Measurements from ENCODE around the gene SYF2.

SYF2 gene

DNA sequence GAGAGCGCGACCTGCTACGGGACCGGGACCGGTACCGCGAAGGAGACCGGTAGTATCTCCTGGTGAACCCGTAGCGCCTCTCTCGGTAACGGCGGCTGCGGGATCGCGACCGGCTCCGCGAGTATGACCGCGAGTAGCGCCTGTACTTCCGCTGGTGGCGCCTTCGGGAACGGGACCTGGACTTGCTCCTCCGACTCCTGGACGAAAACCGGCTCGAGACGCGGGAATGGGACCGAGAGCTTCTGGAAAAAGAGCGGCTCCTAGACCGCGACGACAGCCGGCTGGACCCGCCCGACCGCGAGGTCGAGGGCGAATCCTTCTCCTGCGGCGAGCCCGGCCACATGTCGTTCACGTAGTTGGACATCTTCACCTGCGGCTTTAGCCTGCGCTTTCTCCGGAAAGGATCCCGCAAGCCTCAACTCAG, 14.3 kb upstream of the SYF2 start:
- peaks cover 56% of the 10 kb centered on the region for H3K79me2 ChIP-seq (ENCODE audit: low read length)
- peak overlapping the region; percentile 90 for H3K4me3 ChIP-seq (ENCODE audit: low read length)
- TF ChIP-seq EZH2 (optimal IDR thresholded peaks at IDR 0.05; ENCODE audit: low read depth, low read length) (no peak), EZH2phosphoT487 (IDR thresholded peaks at IDR 0.05; ENCODE audit: low read length) (no peak)
- TF ChIP-seq, protein P1, sequence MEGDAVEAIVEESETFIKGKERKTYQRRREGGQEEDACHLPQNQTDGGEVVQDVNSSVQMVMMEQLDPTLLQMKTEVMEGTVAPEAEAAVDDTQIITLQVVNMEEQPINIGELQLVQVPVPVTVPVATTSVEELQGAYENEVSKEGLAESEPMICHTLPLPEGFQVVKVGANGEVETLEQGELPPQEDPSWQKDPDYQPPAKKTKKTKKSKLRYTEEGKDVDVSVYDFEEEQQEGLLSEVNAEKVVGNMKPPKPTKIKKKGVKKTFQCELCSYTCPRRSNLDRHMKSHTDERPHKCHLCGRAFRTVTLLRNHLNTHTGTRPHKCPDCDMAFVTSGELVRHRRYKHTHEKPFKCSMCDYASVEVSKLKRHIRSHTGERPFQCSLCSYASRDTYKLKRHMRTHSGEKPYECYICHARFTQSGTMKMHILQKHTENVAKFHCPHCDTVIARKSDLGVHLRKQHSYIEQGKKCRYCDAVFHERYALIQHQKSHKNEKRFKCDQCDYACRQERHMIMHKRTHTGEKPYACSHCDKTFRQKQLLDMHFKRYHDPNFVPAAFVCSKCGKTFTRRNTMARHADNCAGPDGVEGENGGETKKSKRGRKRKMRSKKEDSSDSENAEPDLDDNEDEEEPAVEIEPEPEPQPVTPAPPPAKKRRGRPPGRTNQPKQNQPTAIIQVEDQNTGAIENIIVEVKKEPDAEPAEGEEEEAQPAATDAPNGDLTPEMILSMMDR (IDR thresholded peaks at IDR 0.05; ENCODE audit: low read length), result no peak
- H3K27me3 ChIP-seq (replicated peaks; ENCODE audit: insufficient read depth, low read length), result no peaks in the 10 kb centered on the region
- H3K4me2 ChIP-seq (ENCODE audit: low read depth, low read length), result peak overlapping the region; percentile 90
- H4K20me1 ChIP-seq (ENCODE audit: insufficient read depth, low read length), result peaks cover 15% of the 10 kb centered on the region
- no peaks in the 10 kb centered on the region for H3K9me3 ChIP-seq (replicated peaks; ENCODE audit: insufficient read depth, low read length)
- no peak overlapping the region; the same call in 1 of the 2 replicates for H2AFZ ChIP-seq (ENCODE audit: low read length)
- peaks cover 23% of the 10 kb centered on the region; the same call in 1 of the 2 replicates for H3K4me1 ChIP-seq (ENCODE audit: low read length)
- H3K36me3 ChIP-seq (replicated peaks; ENCODE audit: insufficient read depth, low read length), result peaks cover 24% of the 10 kb centered on the region
- peak overlapping the region; percentile 94 for H3K27ac ChIP-seq (ENCODE audit: low read length)
- no peaks in the 10 kb centered on the region for H3K9me2 ChIP-seq (replicated peaks; ENCODE audit: insufficient read depth, low read length)
- no peak for DNase-seq
- H3F3A ChIP-seq (ENCODE audit: insufficient read depth, low read length), result peaks cover 36% of the 10 kb centered on the region
- H3K9ac ChIP-seq (ENCODE audit: low read length), result peak overlapping the region; percentile 96

GRCh38 chr1:25245809-25246599, 13.7 kb upstream of the SYF2 start:
- H3K79me2 ChIP-seq (ENCODE audit: low read length), result peaks cover 56% of the 10 kb centered on the region

GRCh38 chr1:25245393-25245792, 13.1 kb upstream of the SYF2 start:
- Histone ChIP-seq H3K9ac (ENCODE audit: low read length) (no peak overlapping the region), H3K79me2 (ENCODE audit: low read length) (peaks cover 56% of the 10 kb centered on the region)

More at GRCh38 chr1:25245809-25246599, 13.7 kb upstream of the SYF2 start:
- DNase-seq, result no peak
- TF ChIP-seq EZH2phosphoT487 (IDR thresholded peaks at IDR 0.05; ENCODE audit: low read length), result no peak
- TF ChIP-seq, protein P1 (IDR thresholded peaks at IDR 0.05; ENCODE audit: low read length), result no peak
- TF ChIP-seq EZH2 (optimal IDR thresholded peaks at IDR 0.05; ENCODE audit: low read depth, low read length), result no peak
- Histone ChIP-seq H3K27me3 (replicated peaks; ENCODE audit: insufficient read depth, low read length) (no peaks in the 10 kb centered on the region), H4K20me1 (ENCODE audit: insufficient read depth, low read length) (peaks cover 15% of the 10 kb centered on the region), H3K4me3 (ENCODE audit: low read length) (peak overlapping the region; percentile 90), H3K9me3 (replicated peaks; ENCODE audit: insufficient read depth, low read length) (no peaks in the 10 kb centered on the region), H3K36me3 (replicated peaks; ENCODE audit: insufficient read depth, low read length) (peaks cover 24% of the 10 kb centered on the region), H2AFZ (ENCODE audit: low read length) (no peak overlapping the region), H3F3A (ENCODE audit: insufficient read depth, low read length) (peaks cover 36% of the 10 kb centered on the region), H3K27ac (ENCODE audit: low read length) (peak overlapping the region; percentile 94; the same call in 1 of the 2 replicates), H3K4me2 (ENCODE audit: low read depth, low read length) (peak overlapping the region; percentile 90), H3K4me1 (ENCODE audit: low read length) (peaks cover 23% of the 10 kb centered on the region; the same call in 1 of the 2 replicates), H3K9ac (ENCODE audit: low read length) (peak overlapping the region; percentile 96), H3K9me2 (replicated peaks; ENCODE audit: insufficient read depth, low read length) (no peaks in the 10 kb centered on the region)

More at GRCh38 chr1:25245393-25245792, 13.1 kb upstream of the SYF2 start:
- TF ChIP-seq EZH2 (optimal IDR thresholded peaks at IDR 0.05; ENCODE audit: low read depth, low read length), result no peak
- TF ChIP-seq, protein P1 (IDR thresholded peaks at IDR 0.05; ENCODE audit: low read length), result no peak
- TF ChIP-seq EZH2phosphoT487 (IDR thresholded peaks at IDR 0.05; ENCODE audit: low read length), result no peak
- H3K36me3 ChIP-seq (replicated peaks; ENCODE audit: insufficient read depth, low read length), result peaks cover 24% of the 10 kb centered on the region
- H3K9me3 ChIP-seq (replicated peaks; ENCODE audit: insufficient read depth, low read length), result no peaks in the 10 kb centered on the region
- peak overlapping the region; percentile 90 for H3K4me2 ChIP-seq (ENCODE audit: low read depth, low read length)
- peaks cover 27% of the 10 kb centered on the region; the same call in 1 of the 2 replicates for H3K4me1 ChIP-seq (ENCODE audit: low read length)
- H3K9me2 ChIP-seq (replicated peaks; ENCODE audit: insufficient read depth, low read length), result no peaks in the 10 kb centered on the region
- no peak overlapping the region for H3K27ac ChIP-seq (ENCODE audit: low read length)
- no peak overlapping the region for H2AFZ ChIP-seq (ENCODE audit: low read length)
- H3K4me3 ChIP-seq (ENCODE audit: low read length), result peak overlapping the region; percentile 90
- peaks cover 15% of the 10 kb centered on the region for H4K20me1 ChIP-seq (ENCODE audit: insufficient read depth, low read length)
- no peak for DNase-seq
- H3K27me3 ChIP-seq (replicated peaks; ENCODE audit: insufficient read depth, low read length), result no peaks in the 10 kb centered on the region
- H3F3A ChIP-seq (ENCODE audit: insufficient read depth, low read length), result peaks cover 42% of the 10 kb centered on the region
